GM19452 (cell line): Measurements from ENCODE around the gene C3.
"Not testable (repeated sequence)": the region's sequence is repeated elsewhere in the genome, so short reads cannot be mapped to it uniquely, and the experiment has no call there.

Experiments used
- ATAC-seq: cut with Tn5 transposase; IDR thresholded peaks from one replicate; pipeline ENCODE4 v1.9.1; 2021; ENCODE audit not compliant: unreplicated experiment

Gene C3

GRCh38 chr19:6667114-6667627 is 53.3 kb downstream of the C3 start:
- no peak for ATAC-seq

DNA sequence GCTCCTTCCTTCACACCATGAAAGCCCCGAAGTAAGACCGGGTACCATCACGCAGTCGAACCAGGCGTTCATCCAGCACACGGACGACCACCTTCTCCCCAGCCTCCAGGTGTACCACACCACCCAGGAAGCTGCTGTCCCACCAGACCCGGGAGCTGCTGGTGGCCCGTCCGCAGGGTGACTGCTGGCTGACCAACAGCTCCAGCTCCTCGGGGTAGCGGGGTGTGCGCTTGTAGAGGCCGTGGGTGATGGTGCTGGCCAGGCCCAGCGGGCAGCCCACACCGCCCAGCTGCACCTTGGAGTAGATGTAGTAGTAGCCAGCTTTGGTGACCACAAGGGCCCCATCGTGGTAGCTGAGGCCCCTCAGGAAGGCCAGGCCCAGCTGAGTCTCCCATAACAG is 55.5 kb downstream of the C3 start:
- ATAC-seq = no peak

GRCh38 chr19:6663236-6664201 is 56.9 kb downstream of the C3 start:
- ATAC-seq = no peak

DNA sequence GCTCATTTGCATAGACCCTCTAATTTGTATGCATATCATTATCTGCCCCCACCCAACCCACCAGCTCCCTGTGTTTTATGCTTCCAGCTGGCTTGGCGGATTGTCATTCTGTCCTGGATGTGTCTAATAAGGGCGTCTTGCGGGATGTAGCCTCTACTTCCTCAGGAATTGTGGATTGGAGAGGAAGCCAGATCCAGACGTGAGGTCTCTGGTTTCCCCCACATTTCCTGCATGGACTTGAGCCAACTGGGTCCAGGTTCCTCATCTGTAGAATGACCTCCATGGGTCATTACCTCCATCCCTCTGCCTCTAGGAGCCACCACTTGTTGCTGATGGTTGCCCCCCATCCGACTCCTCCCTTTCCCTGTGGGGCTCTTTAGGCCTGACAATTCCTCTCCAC is 57.7 kb downstream of the C3 start:
- no peak for ATAC-seq

- not testable (repeated sequence) for ATAC-seq
Measured at GRCh38 chr19:6661509-6662244, 58.8 kb downstream of the C3 start.

DNA sequence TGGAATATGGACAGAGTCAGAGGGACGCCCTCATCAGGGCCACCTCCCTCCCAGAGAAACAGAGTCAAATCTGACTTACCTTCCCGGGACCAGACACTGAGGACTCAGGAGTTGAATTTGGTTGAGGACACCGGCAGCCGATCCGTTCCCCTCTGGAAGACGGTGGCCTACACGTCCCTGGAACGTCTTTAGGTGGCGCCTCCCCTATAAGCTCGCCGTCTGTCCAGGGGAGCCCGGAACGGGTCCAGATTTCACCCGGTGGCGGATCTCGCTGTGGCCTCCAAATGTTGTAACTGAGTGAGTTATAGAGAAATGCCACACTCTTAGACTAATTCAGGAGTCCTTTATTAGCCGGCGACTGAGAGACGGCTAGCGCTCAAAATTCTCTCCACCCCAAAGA is 59.5 kb downstream of the C3 start:
- no peak for ATAC-seq

DNA sequence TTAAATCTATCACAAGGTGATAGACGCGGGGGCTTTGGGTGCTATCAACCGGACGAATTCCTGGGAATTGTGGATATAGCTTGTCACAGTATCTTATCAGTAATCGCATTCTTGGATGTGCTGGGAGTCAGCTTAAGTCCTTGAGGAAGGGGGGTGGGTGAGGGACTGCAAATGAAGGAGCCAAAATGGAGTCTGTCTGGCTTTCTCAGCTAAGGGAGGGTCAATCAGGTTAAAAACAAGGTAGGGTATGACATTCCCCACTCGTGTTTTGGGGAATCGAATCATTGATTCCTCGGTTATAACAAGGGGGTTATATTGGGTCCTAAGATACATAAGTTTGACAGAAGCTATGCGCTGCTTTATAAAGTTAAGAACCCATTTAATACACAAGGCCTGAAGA is 64.1 kb downstream of the C3 start:
- ATAC-seq = not testable (repeated sequence)

DNA sequence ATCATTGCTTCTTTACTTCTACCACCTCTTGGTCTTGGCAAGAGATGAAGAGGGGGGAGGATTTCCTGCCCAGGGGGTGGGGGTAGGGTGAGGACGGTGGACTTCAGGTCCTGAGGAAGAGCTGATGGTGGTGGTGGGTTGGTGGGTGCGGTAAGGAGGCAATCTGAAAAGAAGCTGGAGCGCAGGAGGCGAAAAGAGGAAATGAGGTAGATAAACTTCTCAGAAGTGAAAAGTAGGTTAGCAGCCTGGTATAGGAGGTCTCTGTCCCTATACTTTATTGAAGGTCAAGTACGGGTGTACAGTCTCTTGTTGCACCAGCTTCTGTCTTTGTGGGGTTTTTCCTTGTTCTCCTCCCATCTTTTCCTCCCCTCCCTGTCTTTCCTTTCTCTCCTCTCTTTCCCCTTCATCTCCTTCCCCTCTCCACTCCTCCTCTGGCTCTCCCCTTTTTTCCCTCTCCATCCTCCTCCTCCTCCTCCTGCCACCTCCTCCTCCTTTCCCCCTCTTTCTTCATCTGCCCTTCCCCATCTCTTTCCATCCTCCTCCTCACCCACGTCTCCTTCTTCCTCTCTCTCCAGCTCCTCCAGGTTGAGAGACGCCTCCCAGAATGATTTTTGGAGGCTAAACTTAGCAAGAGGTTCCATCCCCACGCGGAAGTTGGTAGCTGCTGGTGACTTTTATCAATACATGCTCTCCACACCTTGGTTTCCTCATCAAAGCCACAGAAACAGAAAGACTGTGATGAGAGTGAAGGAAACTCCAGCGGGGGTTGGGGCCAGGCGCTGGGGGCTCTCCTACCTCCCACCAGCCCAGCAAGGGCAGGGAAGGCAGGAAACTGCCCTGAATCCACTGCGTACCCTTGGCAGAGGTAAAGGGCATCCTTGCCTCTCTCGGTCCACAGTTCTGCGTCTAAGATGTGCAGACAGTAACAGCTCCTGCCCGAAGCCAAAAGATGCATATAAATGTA is 65.8 kb downstream of the C3 start:
- no peak for ATAC-seq

- ATAC-seq = no peak
Measured at GRCh38 chr19:6652805-6653094, 67.7 kb downstream of the C3 start.

DNA sequence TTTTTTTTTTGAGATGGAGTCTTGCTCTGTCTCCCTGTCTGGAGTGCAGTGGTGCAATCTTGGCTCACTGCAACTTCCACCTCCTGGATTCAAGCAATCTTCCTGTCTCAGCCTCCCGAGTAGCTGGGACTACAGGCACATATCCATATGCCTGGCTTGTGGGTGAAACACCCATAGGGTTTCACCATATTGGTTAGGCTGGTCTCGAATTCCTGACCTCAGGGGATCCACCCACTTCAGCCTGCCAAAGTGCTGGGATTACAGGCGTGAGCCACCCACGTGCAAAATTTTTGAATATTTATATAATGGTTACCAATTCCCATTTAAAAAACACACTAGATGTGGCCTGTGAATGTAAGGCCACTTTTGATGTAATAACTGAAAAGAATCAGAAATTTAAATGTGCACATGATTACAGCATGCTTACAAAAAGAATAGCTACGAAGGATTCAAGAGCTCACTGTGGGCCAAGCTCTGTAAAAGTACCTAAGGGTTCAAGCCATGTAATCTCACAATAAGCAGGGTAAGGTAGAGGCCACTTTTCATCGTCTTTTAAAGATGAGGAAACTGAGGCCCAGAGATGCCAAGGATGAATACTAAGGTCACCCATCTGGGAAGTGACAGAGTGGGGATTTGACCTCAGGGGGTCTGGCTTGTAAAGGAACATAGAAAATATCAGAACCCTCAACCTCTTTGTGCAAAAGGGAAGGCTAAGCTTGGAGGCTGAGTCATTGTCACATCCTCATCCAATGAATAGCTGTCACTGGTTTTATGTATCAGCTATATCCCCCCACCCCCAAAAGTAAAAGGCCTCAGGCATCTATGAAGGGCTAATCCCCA is 68.3 kb downstream of the C3 start:
- ATAC-seq = no peak

- ATAC-seq = no peak
Measured at GRCh38 chr19:6649185-6649584, 71.3 kb downstream of the C3 start.

- no peak for ATAC-seq
Measured at GRCh38 chr19:6648141-6648715, 72.2 kb downstream of the C3 start.

DNA sequence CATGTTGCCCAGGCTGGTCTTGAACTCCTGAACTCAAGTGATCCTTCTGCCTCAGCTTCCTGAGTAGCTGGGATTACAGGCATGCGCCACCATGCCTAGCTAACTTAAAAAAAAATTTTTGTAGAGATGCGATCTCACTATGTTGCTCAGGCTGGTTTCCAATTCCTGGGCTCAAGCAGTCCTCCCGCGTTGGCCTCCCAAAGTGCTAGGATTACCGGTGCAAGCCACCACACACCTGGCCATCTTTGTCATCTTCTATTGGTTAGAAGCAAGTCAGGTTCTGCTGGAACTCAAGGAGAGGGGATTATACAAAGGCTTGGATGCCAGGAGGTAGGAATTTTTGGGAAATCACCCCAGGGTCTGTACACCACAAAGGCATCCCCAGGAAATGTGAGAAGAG is 75.7 kb downstream of the C3 start:
- no peak for ATAC-seq

- ATAC-seq = not testable (repeated sequence)
Measured at GRCh38 chr19:6640333-6640732, 80.1 kb downstream of the C3 start.

GRCh38 chr19:6639439-6639838 is 81.0 kb downstream of the C3 start:
- no peak for ATAC-seq

- ATAC-seq = not testable (repeated sequence)
Measured at GRCh38 chr19:6633456-6633813, 87.0 kb downstream of the C3 start.

DNA sequence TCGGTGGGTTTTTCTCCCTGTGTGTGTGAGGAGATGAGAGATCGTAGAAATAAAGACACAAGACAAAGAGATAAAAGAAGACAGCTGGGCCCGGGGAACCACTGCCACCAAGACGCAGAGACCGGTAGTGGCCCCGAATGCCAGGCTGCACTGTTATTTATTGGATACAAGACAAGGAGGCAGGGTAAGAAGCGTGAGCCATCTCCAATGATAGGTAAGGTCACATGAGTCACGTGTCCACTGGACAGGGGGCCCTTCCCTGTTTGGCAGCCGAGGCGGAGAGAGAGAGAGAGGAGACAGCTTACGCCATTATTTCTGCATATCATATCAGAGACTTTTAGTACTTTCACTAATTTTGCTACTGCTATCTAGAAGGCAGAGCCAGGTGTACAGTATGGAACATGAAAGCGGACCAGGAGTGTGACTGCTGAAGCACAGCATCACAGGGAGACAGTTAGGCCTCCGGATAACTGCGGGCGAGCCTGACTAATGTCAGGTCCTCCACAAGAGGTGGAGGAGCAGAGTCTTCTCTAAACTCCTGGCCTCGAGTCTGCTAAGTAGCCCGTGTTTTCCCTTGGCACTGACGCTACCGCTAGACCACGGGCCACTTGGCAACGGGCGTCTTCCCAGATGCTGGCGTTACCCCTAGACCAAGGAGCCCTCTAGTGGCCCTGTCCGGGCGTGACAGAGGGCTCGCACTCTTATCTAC is 87.5 kb downstream of the C3 start:
- not testable (repeated sequence) for ATAC-seq

- ATAC-seq = no peak
Measured at GRCh38 chr19:6632002-6632621, 88.3 kb downstream of the C3 start.
